ENCODE measurements around the gene NINL.
"Not testable (repeated sequence)": the region's sequence is repeated elsewhere in the genome, so short reads cannot be mapped to it uniquely, and the experiment has no call there.

NINL gene

GRCh38 chr20:25532971-25533391 is 52.4 kb downstream of the NINL start:
- DNase-seq (ENCODE audit: low spot score) = no peak

- no peak for DNase-seq (ENCODE audit: low spot score)
These were observed 53.1 kb downstream of the NINL start for GRCh38 chr20:25532015-25532751.

GRCh38 chr20:25529295-25529951 is 55.9 kb downstream of the NINL start:
- DNase-seq (ENCODE audit: low spot score) = no peak

- no peak for DNase-seq (ENCODE audit: low spot score)
These were observed 57.4 kb downstream of the NINL start for GRCh38 chr20:25527949-25528348.

GRCh38 chr20:25526446-25526845 is 58.9 kb downstream of the NINL start:
- DNase-seq (ENCODE audit: low spot score) = no peak

- DNase-seq (ENCODE audit: low spot score) = no peak
These were observed 59.5 kb downstream of the NINL start for GRCh38 chr20:25525867-25526266.

- no peak for DNase-seq (ENCODE audit: low spot score)
These were observed 60.0 kb downstream of the NINL start for GRCh38 chr20:25525295-25525694.

- DNase-seq (ENCODE audit: low spot score) = no peak
These were observed 63.9 kb downstream of the NINL start for GRCh38 chr20:25521382-25521781.

- no peak for DNase-seq (ENCODE audit: low spot score)
These were observed 68.2 kb downstream of the NINL start for GRCh38 chr20:25517124-25517523.

GRCh38 chr20:25514747-25515340 is 70.5 kb downstream of the NINL start:
- no peak for DNase-seq (ENCODE audit: low spot score)

- DNase-seq (ENCODE audit: low spot score) = no peak
These were observed 71.1 kb downstream of the NINL start for GRCh38 chr20:25514195-25514594.

GRCh38 chr20:25512709-25513108 is 72.6 kb downstream of the NINL start:
- DNase-seq (ENCODE audit: low spot score) = no peak

- no peak for DNase-seq (ENCODE audit: low spot score)
These were observed 74.1 kb downstream of the NINL start for GRCh38 chr20:25511183-25511582.

- DNase-seq (ENCODE audit: low spot score) = no peak
These were observed 74.6 kb downstream of the NINL start for GRCh38 chr20:25510721-25511120.

- DNase-seq (ENCODE audit: low spot score) = no peak
These were observed 75.1 kb downstream of the NINL start for GRCh38 chr20:25510202-25510601.

GRCh38 chr20:25509084-25509483 is 76.2 kb downstream of the NINL start:
- no peak for DNase-seq (ENCODE audit: low spot score)

GRCh38 chr20:25508083-25508770 is 77.1 kb downstream of the NINL start:
- DNase-seq (ENCODE audit: low spot score) = no peak

GRCh38 chr20:25507385-25508082 is 77.8 kb downstream of the NINL start:
- no peak for DNase-seq (ENCODE audit: low spot score)

- no peak for DNase-seq (ENCODE audit: low spot score)
These were observed 80.8 kb downstream of the NINL start for GRCh38 chr20:25504366-25505135.

GRCh38 chr20:25503936-25504335 is 81.4 kb downstream of the NINL start:
- no peak for DNase-seq (ENCODE audit: low spot score)

GRCh38 chr20:25503051-25503639 is 82.2 kb downstream of the NINL start:
- DNase-seq (ENCODE audit: low spot score) = not testable (repeated sequence)
